GM12878 (cell line): ENCODE data around the gene USP25. TPM values are rescaled to one million over a fixed set of nuclear protein-coding genes. Genes with fewer than 3 reads are reported as not detected.

Source experiments
- ATAC-seq: fragments of 200-7000 bp; cut with Tn5 transposase; 3 replicates; pipeline ENCODE4 v1.9.1; 2020; ENCODE audit warnings: mild to moderate bottlenecking, moderate library complexity
- BruUV-seq: library from RNA; stranded (reverse); fragments of 400-500 nt; replicated peaks from 2 replicates; lab custom pipeline; 2021; lab: Mats Ljungman, UMichigan
- CTCF ChIA-PET: fragments of 300-600 bp; sonication (Branson Sonifier 250); formaldehyde crosslinking; extraction: SDS; loops from one replicate; lab custom pipeline; 2021; ENCODE audit warnings: inconsistent platforms; lab: Yijun Ruan, JAX
- POLR2A ChIA-PET: fragments of 350-600 bp; formaldehyde crosslinking; extraction: SDS; loops from one replicate; lab custom pipeline; 2021; ENCODE audit warnings: inconsistent platforms; lab: Charles Lee
- RAD21 ChIA-PET: fragments of 300-600 bp; sonication (Branson Sonifier 250); formaldehyde crosslinking; loops from one replicate; lab custom pipeline; 2023; ENCODE audit warnings: antibody characterized with exemption; ENCODE audit not compliant: unreplicated experiment; lab: Charles Lee
- SMC1A ChIA-PET: fragments of 300-600 bp; sonication (Branson Sonifier 250); formaldehyde crosslinking; loops from one replicate; lab custom pipeline; 2023; ENCODE audit not compliant: unreplicated experiment, uncharacterized antibody; lab: Charles Lee
- DNase-seq: peaks from one replicate; pipeline ENCODE4 v3.0.0-alpha.2; 2011; ENCODE audit warnings: low read depth, low spot score
- FAIRE-seq: peaks from 3 replicates; lab custom pipeline; 2011; peaks lifted over from hg19 to GRCh38; lab: Jason Lieb, UNC
- H2AFZ ChIP-seq: 2 replicates; pipeline ENCODE4 v1.6.0; 2011; ENCODE audit warnings: low read depth, low read length, control low read depth; ENCODE audit not compliant: control insufficient read depth
- H3K27ac ChIP-seq: 2 replicates; pipeline ENCODE4 v1.5.1; 2011; ENCODE audit warnings: control low read depth; ENCODE audit not compliant: control insufficient read depth, insufficient read depth
- H3K27me3 ChIP-seq, 2 experiments: replicated peaks in 1 of 2; 2 replicates each; pipeline versions ENCODE4 v1.6.0 to v1.6.1; 2011; ENCODE audit warnings: low read length in 1 of 2; ENCODE audit not compliant: control insufficient read depth in 2 of 2, insufficient read depth in 2 of 2
- H3K36me3 ChIP-seq, 2 experiments: 2 replicates each; pipeline ENCODE4 v1.5.1; 2011; ENCODE audit warnings: low read length in 1 of 2; ENCODE audit not compliant: control insufficient read depth in 2 of 2, insufficient read depth in 2 of 2
- H3K4me1 ChIP-seq: 2 replicates; pipeline ENCODE4 v1.6.1; 2011; ENCODE audit warnings: mild to moderate bottlenecking, low read length, moderate library complexity, mixed read lengths; ENCODE audit not compliant: control insufficient read depth, insufficient read depth
- H3K4me2 ChIP-seq: 2 replicates; pipeline ENCODE4 v1.6.0; 2011; ENCODE audit warnings: control low read depth; ENCODE audit not compliant: control insufficient read depth, insufficient read depth
- H3K4me3 ChIP-seq: fragments of 200-600 bp; sonication (generic); 2 replicates; pipeline ENCODE4 v1.5.1; 2016
- H3K79me2 ChIP-seq: 2 replicates; pipeline ENCODE4 v1.6.0; 2011; ENCODE audit warnings: low read length; ENCODE audit not compliant: control insufficient read depth, insufficient read depth
- H3K9ac ChIP-seq: 2 replicates; pipeline ENCODE4 v1.8.0; 2011; ENCODE audit warnings: low read length, control low read depth, mixed read lengths; ENCODE audit not compliant: control insufficient read depth, insufficient read depth
- H3K9me3 ChIP-seq: replicated peaks from 3 replicates; pipeline ENCODE4 v1.5.1; 2011; ENCODE audit warnings: mild to moderate bottlenecking, low read length; ENCODE audit not compliant: control insufficient read depth, insufficient read depth
- H4K20me1 ChIP-seq: 2 replicates; pipeline ENCODE4 v1.6.0; 2011; ENCODE audit not compliant: control insufficient read depth, insufficient read depth
- PKNOX1 ChIP-seq: fragments of 450-650 bp; IDR thresholded peaks from 2 replicates; pipeline ENCODE4 v1.6.1; 2016; ENCODE audit warnings: mild to moderate bottlenecking
- RBBP5 ChIP-seq: fragments of 200-600 bp; sonication (generic); conservative IDR thresholded peaks from 2 replicates; pipeline ENCODE4 v1.6.1; 2016
- YBX1 ChIP-seq: fragments of 450-650 bp; IDR thresholded peaks from 2 replicates; pipeline ENCODE4 v1.6.1; 2016; ENCODE audit warnings: antibody characterized with exemption
- YY1 ChIP-seq: IDR thresholded peaks from 2 replicates; pipeline ENCODE4 v1.6.1; 2011; ENCODE audit warnings: low read depth, mild to moderate bottlenecking, low read length
- ZBED1 ChIP-seq: IDR thresholded peaks from 2 replicates; pipeline ENCODE4 v1.6.1; 2016; ENCODE audit warnings: borderline replicate concordance
- ZNF384 ChIP-seq: IDR thresholded peaks from 2 replicates; pipeline ENCODE4 v1.6.1; 2012; ENCODE audit warnings: low read depth, mild to moderate bottlenecking, low read length, improper control_type of control experiment, borderline replicate concordance
- WGBS: methylation state at CpG from one replicate; pipeline ENCODE4 v1.1.6; 2016; ENCODE audit warnings: low lambda C conversion rate; ENCODE audit not compliant: insufficient replicate concordance, insufficient coverage; ENCODE audit errors: missing lambda C conversion rate; 5-methylcytosine and 5-hydroxymethylcytosine counted together
- in situ Hi-C: fragments of 300-500 bp; cut with MboI; formaldehyde crosslinking; loops from 9 replicates; pipeline ENCODE4 v1.14.3; 2018; ENCODE audit warnings: mixed read lengths
- intact Hi-C: fragments of 100-400 bp; cut with micrococcal nuclease; formaldehyde crosslinking; loops from one replicate; pipeline ENCODE4 v1.14.2; 2022; ENCODE audit not compliant: unreplicated experiment
- polyA plus RNA-seq, 11 experiments: library from polyadenylated mRNA; depleted of rRNA in 4 of 11; unstranded in 6 of 11; stranded (reverse) in 5 of 11; fragments of >200 nt; fragmentation: Nextera tagmentation in 4 of 11; fragmentation: Illumina TruSeq in 1 of 11; extraction: Ambion mirVana in 4 of 11; extraction: Trizol in 1 of 11; gene quantifications; 1 replicate in 1 of 11; 2 replicates in 10 of 11; pipeline versions ENCODE4 v1.2.1 to v1.2.3, GENCODE V29; 2011 to 2016; ENCODE audit warnings: inconsistent platforms in 2 of 11, missing spikeins in 2 of 11, low read depth in 1 of 11
- total RNA-seq, 4 experiments: library from RNA; depleted of rRNA in 3 of 4; stranded (reverse); fragments of >200 nt in 3 of 4; fragmentation: Illumina TruSeq in 1 of 4; extraction: Trizol in 1 of 4; gene quantifications; 2 replicates each; pipeline versions ENCODE4 v1.2.1 to v1.2.3, GENCODE V29; 2013 to 2021

Gene USP25
- total and polyA plus RNA-seq, 10 of the 15 experiments (the other 5 are each of a cell fraction or from before 2014, with no cell fraction given), result 1.5 to 31.3 (median 23.4) TPM

GRCh38 chr21:15764878-15765277, 35.1 kb downstream of the USP25 start:
- POLR2A ChIA-PET, result interaction anchor here (0.7 kb wide), 1 partner anchor 8 kb away, joined by 3 read pairs; no protein-coding TSS in a partner anchor
- Histone ChIP-seq H3K9ac (no peak overlapping the region), H3K27me3 (no peaks in the 10 kb centered on the region), H3K4me1 (no peaks in the 10 kb centered on the region), H2AFZ (no peak overlapping the region)
- no peak for TF ChIP-seq RBBP5
- no peak for TF ChIP-seq ZBED1
- no peak for TF ChIP-seq PKNOX1
- no peak for TF ChIP-seq ZNF384
- no peak for TF ChIP-seq YY1
- no peak for TF ChIP-seq YBX1
- TF ChIP-seq, all 136 proteins: peak for 0
- ChIA-PET CTCF (interaction anchor here (1.6 kb wide), 1 partner anchor 16 kb away, joined by 4 read pairs; no protein-coding TSS in a partner anchor), SMC1A (interaction anchor here (2.1 kb wide), 1 partner anchor 11 kb away, joined by 8 read pairs; no protein-coding TSS in a partner anchor), RAD21 (no interaction called here)
- DNase-seq (no peak), FAIRE-seq (no peak), ATAC-seq (no peak)
- no peaks in the 10 kb centered on the region; the same call in 1 of the 2 replicates for H3K79me2 ChIP-seq
- intact Hi-C loops, result no loop called here
- no peak overlapping the region for H3K4me3 ChIP-seq
- peaks cover 0 to 3% of the 10 kb centered on the region in 2 experiments; a peak in 1 of 4 replicates for H3K36me3 ChIP-seq
- in situ Hi-C loops, result no loop called here
- no TSS peak for BruUV-seq
- no peak overlapping the region for H3K27ac ChIP-seq
- H3K9me3 ChIP-seq, result no peaks in the 10 kb centered on the region; the same call in 2 of the 3 replicates
- 81% methylated on average over 3 of the region's 3 CpGs for whole genome bisulfite sequencing
- no peak overlapping the region for H3K4me2 ChIP-seq
- no peaks in the 10 kb centered on the region for H4K20me1 ChIP-seq
